OCI-LY1 (cell line): ENCODE measurements around the gene PTPN22.

Source experiments
- H2AFZ ChIP-seq: fragments of 200-600 bp; sonication (generic), shearing (Covaris generic); 2 replicates; pipeline ENCODE4 v1.6.0; 2014; ENCODE audit warnings: antibody characterized with exemption, mild to moderate bottlenecking, low read length
- H3F3A ChIP-seq: fragments of 200-600 bp; sonication (generic), shearing (Covaris generic); 2 replicates; pipeline ENCODE4 v1.6.0; 2014; ENCODE audit warnings: mild to moderate bottlenecking, antibody characterized with exemption, low read length, moderate library complexity; ENCODE audit not compliant: insufficient read depth
- H3K27ac ChIP-seq: fragments of 200-600 bp; sonication (generic); 2 replicates; pipeline ENCODE4 v1.5.1; 2014; ENCODE audit warnings: low read length, mixed run types, mild to moderate bottlenecking, low read depth; ENCODE audit not compliant: poor library complexity, severe bottlenecking
- H3K27me3 ChIP-seq: fragments of 200-600 bp; sonication (generic); 2 replicates; pipeline ENCODE4 v1.6.0; 2014; ENCODE audit warnings: antibody characterized with exemption, mild to moderate bottlenecking, low read length, moderate library complexity; ENCODE audit not compliant: insufficient read depth
- H3K36me3 ChIP-seq: fragments of 200-600 bp; sonication (generic); 2 replicates; pipeline ENCODE4 v1.6.1; 2014; ENCODE audit warnings: mild to moderate bottlenecking, antibody characterized with exemption, low read length, moderate library complexity, mixed read lengths; ENCODE audit not compliant: insufficient read depth
- H3K4me1 ChIP-seq: fragments of 200-600 bp; sonication (generic); 2 replicates; pipeline ENCODE4 v1.5.1; 2014; ENCODE audit warnings: mild to moderate bottlenecking, low read length, moderate library complexity; ENCODE audit not compliant: insufficient read depth, severe bottlenecking
- H3K4me2 ChIP-seq: fragments of 200-600 bp; sonication (generic), shearing (Covaris generic); 2 replicates; pipeline ENCODE4 v1.6.1; 2014; ENCODE audit warnings: low read length
- H3K4me3 ChIP-seq: fragments of 200-600 bp; sonication (generic); 2 replicates; pipeline ENCODE4 v1.5.1; 2014; ENCODE audit warnings: low read length, low read depth, mild to moderate bottlenecking, mixed read lengths; ENCODE audit not compliant: poor library complexity, severe bottlenecking
- H3K79me2 ChIP-seq: fragments of 200-600 bp; shearing (Covaris generic); 2 replicates; pipeline ENCODE4 v1.6.1; 2016; ENCODE audit warnings: mixed run types, low read length, mixed read lengths; ENCODE audit not compliant: insufficient read depth
- H3K9ac ChIP-seq: fragments of 200-600 bp; sonication (generic), shearing (Covaris generic); 2 replicates; pipeline ENCODE4 v1.6.1; 2014; ENCODE audit warnings: mild to moderate bottlenecking, low read length, mixed read lengths
- H3K9me2 ChIP-seq: fragments of 200-600 bp; sonication (generic), shearing (Covaris generic); 2 replicates; pipeline ENCODE4 v1.6.1; 2014; ENCODE audit warnings: low read depth, mild to moderate bottlenecking, low read length, mixed read lengths
- H3K9me3 ChIP-seq: fragments of 200-600 bp; shearing (Covaris generic); 2 replicates; pipeline ENCODE4 v1.6.1; 2014; ENCODE audit warnings: low read length, mixed read lengths
- H4K20me1 ChIP-seq: fragments of 200-600 bp; sonication (generic), shearing (Covaris generic); 2 replicates; pipeline ENCODE4 v1.6.0; 2016; ENCODE audit warnings: mild to moderate bottlenecking, low read length; ENCODE audit not compliant: insufficient read depth
- CTCF ChIP-seq: fragments of 200-600 bp; sonication (generic), shearing (Covaris generic); IDR thresholded peaks from 2 replicates; pipeline ENCODE4 v1.5.1; 2017; ENCODE audit warnings: mild to moderate bottlenecking, antibody characterized with exemption, low read length, moderate library complexity, mixed read lengths
- EZH2 ChIP-seq: fragments of 200-600 bp; sonication (generic), shearing (Covaris generic); IDR thresholded peaks from 2 replicates; pipeline ENCODE4 v1.8.0; 2017; ENCODE audit warnings: borderline replicate concordance, mixed run types, mild to moderate bottlenecking, antibody characterized with exemption, low read length, moderate library complexity, mixed read lengths

PTPN22 gene

GRCh38 chr1:113788802-113789201 lies 82.7 kb downstream of the PTPN22 start:
- H3F3A ChIP-seq, result no peaks in the 10 kb centered on the region
- peaks cover 12% of the 10 kb centered on the region for H3K36me3 ChIP-seq
- no peaks in the 10 kb centered on the region for H4K20me1 ChIP-seq
- TF ChIP-seq EZH2 (no peak), CTCF (no peak)
- H3K4me3 ChIP-seq, result no peak overlapping the region
- H3K9me3 ChIP-seq, result no peaks in the 10 kb centered on the region
- no peaks in the 10 kb centered on the region for H3K27me3 ChIP-seq
- H3K4me2 ChIP-seq, result no peak overlapping the region
- H3K4me1 ChIP-seq, result peaks cover 9% of the 10 kb centered on the region
- H2AFZ ChIP-seq, result no peak overlapping the region
- no peak overlapping the region for H3K9ac ChIP-seq
- H3K79me2 ChIP-seq, result no peaks in the 10 kb centered on the region
- no peaks in the 10 kb centered on the region for H3K9me2 ChIP-seq
- no peak overlapping the region for H3K27ac ChIP-seq

GRCh38 chr1:113787663-113788062 lies 83.8 kb downstream of the PTPN22 start:
- H3K4me1 ChIP-seq, result peaks cover 19% of the 10 kb centered on the region
- H3K9me2 ChIP-seq, result no peaks in the 10 kb centered on the region
- H3K9me3 ChIP-seq, result no peaks in the 10 kb centered on the region
- no peak overlapping the region for H3K9ac ChIP-seq
- H3K27me3 ChIP-seq, result no peaks in the 10 kb centered on the region
- H3K4me3 ChIP-seq, result no peak overlapping the region
- no peak overlapping the region for H3K27ac ChIP-seq
- no peaks in the 10 kb centered on the region for H4K20me1 ChIP-seq
- no peak overlapping the region for H3K4me2 ChIP-seq
- peaks cover 10% of the 10 kb centered on the region for H3K36me3 ChIP-seq
- H3K79me2 ChIP-seq, result peaks cover 6% of the 10 kb centered on the region
- TF ChIP-seq EZH2 (no peak), CTCF (no peak)
- no peak overlapping the region for H2AFZ ChIP-seq
- no peaks in the 10 kb centered on the region for H3F3A ChIP-seq

GRCh38 chr1:113786069-113786468 lies 85.4 kb downstream of the PTPN22 start:
- H3K36me3 ChIP-seq, result peaks cover 10% of the 10 kb centered on the region
- no peak overlapping the region for H3K27ac ChIP-seq
- H3K27me3 ChIP-seq, result no peaks in the 10 kb centered on the region
- H3F3A ChIP-seq, result no peaks in the 10 kb centered on the region
- H3K79me2 ChIP-seq, result peaks cover 22% of the 10 kb centered on the region
- H4K20me1 ChIP-seq, result no peaks in the 10 kb centered on the region
- no peak overlapping the region for H3K4me3 ChIP-seq
- no peaks in the 10 kb centered on the region for H3K9me2 ChIP-seq
- no peak overlapping the region for H3K4me2 ChIP-seq
- no peak for TF ChIP-seq EZH2
- no peak overlapping the region for H3K9ac ChIP-seq
- H3K4me1 ChIP-seq, result peaks cover 27% of the 10 kb centered on the region
- H2AFZ ChIP-seq, result no peak overlapping the region
- H3K9me3 ChIP-seq, result no peaks in the 10 kb centered on the region

- peaks cover 34% of the 10 kb centered on the region for H3K79me2 ChIP-seq
- no peaks in the 10 kb centered on the region for H3F3A ChIP-seq
- no peaks in the 10 kb centered on the region for H4K20me1 ChIP-seq
- no peak for TF ChIP-seq CTCF
- TF ChIP-seq EZH2, result no peak
- H3K4me2 ChIP-seq, result peak overlapping the region; percentile 38; the same call in 1 of the 2 replicates
- H3K4me3 ChIP-seq, result no peak overlapping the region
- H3K27ac ChIP-seq, result peak overlapping the region; percentile 71
- H3K9ac ChIP-seq, result no peak overlapping the region
- H3K27me3 ChIP-seq, result no peaks in the 10 kb centered on the region
- H3K9me3 ChIP-seq, result no peaks in the 10 kb centered on the region
- no peaks in the 10 kb centered on the region for H3K9me2 ChIP-seq
- H2AFZ ChIP-seq, result no peak overlapping the region
- peaks cover 36% of the 10 kb centered on the region for H3K4me1 ChIP-seq
- H3K36me3 ChIP-seq, result 0 out of 2 replicates have a peak, but pooled peaks cover 2% of the 10 kb centered on the region
Measured at GRCh38 chr1:113784104-113784779, 87.3 kb downstream of the PTPN22 start.
